Measurements from ENCODE around the gene ZNF32.
A peak's percentile ranks its signal among the peaks of the same experiment; 100 is the strongest.

The ZNF32 gene, protein sequence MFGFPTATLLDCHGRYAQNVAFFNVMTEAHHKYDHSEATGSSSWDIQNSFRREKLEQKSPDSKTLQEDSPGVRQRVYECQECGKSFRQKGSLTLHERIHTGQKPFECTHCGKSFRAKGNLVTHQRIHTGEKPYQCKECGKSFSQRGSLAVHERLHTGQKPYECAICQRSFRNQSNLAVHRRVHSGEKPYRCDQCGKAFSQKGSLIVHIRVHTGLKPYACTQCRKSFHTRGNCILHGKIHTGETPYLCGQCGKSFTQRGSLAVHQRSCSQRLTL

DNA sequence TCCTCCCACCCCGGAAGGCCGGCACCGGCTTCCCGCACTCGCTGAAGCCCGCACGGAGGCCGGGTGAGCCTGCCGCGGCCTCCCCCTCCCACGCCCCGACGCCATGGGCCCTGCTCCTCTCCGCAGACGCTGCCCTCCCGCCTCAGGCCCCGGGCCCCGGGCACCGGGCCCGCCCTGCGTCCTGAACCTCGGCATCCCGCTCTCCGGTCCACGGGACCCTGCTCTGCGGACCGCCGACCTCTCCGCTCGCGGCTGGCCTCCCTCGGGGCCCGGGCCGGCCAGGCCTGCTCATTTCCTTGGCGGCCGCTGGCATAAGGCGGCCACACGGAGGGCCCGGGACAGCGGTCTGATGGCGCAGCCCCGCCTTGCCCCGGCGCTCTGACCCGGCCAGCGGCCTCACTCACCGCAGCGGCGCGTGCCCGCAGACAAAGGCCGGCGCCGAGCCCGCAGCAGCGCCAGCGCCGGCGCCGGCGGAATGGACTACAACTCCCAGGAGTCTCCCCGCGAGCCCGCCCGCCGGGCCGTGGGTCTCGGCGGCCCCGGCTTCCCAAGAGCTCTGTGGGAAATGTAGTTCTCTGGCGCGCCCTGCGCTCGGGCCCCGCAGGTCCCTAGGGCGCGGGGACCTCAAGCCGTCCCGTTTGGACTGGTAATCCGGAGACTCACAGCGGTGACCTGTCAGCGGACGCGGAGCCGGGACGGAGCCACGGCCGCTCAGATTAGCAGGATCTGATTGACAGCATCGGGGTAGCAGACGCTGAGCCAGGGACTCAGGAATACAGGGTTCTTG lies at the start of gene ZNF32:
Gene ZNF32 (minus strand): TSS at position 484 of the 787 bp plus-strand sequence. CDS start 2,748 bp downstream, outside the sequence.
- peak; percentile 82 for DNase-seq

DNA sequence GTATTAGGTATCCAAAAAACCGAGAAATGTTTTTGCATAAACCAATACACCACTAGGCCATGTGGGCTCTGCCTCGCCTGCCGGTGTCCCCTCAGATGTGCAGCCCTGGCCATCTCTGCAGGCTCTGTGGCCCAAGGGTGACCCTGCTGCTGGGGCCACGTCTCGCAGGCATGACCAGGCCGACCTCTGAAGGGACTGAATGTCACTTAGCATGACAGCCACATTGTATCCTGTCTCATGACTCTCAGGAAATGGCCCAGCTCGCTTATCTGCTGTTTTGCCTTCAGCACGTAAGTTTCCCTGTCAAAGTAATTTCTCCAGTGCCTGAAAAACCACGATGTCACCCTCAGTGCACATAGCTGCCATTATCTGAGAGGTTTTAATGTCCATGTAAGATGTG lies 49.5 kb upstream of the ZNF32 start:
- no peak for DNase-seq

DNA sequence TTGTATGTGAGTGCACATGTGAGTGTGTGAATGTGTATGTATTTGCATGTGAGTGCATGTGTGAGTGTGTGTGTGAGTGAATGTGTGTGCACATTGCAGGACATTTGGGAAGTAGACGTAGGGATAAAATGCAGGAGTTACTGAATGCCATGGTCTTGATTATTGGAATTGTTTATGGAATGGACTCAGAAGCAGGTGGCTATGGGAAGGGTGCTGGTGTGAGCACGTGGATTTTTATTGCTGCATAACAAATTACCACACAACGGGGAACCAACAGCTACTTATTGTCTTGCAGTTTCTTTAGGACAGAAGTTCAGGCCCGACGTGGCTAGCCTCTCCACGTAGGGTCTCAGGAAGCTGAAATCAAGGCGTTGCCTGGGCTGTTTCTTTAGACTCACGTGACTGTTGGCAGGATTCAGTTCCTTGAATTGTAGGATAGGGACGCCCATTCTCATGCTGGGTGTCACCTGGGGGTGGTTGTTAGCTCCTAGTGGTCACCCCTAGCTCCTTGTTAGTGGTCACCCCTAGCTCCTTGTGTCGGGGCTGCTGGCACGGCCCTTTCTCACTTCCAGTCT lies 48.3 kb upstream of the ZNF32 start:
- DNase-seq = no peak

DNA sequence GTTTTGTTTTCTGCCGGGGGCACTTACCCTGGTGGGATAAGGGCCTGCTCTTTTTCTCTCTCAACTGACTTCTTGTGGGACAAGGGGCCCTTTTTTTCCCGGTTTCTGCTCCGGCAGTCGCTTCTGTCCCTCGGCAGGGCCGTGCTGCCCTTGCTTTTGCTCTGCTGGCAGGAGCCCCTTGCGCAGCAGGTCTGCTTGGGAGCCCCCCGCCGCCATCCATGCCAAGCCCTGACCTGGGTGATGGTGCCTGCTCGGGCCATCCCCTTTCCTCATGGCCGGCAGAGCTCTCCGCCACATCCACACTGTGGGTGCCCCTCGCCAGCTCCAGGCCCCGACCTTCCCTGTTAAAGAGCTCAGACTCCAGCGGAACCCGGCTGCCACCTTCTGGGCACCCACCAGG lies 47.0 kb upstream of the ZNF32 start:
- no peak for DNase-seq

DNA sequence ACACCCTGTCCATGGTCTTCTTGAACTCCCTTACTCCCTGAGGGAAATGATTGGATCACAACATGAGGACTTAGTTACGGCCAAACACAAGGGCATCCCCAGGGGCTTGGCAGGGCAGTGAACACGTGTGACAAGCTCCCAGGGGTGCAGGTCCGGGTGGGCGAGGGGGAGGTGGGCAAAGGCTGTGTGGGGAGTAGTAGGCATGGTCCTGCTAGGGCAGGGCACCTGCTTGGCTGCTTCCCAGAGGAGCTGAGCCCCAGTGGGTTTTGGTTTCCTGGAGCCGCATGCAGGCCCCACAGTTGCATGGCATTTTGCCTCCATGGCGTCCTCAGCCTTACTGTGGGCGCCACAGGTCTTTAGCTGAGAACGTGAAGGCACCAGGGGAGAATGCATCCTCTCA lies 46.6 kb upstream of the ZNF32 start:
- DNase-seq = no peak

DNA sequence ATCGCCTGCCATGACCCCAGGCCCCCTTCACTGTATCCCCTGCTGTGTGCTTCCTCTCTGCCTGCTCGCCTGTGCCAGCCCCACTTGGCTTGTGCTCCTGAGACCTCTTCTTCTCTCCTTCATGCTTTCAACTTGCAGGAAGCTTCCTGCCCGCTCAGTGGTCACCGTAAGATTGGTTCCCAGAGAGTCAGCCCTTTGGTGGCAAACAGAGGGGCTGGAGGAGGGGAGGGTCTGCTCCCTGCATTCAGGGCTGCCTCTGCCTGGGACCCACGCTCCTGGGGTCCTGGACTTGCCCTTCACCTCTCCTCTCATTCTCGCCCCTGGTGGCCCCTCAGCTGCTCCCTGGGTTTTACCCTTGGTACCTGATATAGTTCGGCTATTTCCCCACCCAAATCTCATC lies 45.8 kb upstream of the ZNF32 start:
- no peak for DNase-seq

DNA sequence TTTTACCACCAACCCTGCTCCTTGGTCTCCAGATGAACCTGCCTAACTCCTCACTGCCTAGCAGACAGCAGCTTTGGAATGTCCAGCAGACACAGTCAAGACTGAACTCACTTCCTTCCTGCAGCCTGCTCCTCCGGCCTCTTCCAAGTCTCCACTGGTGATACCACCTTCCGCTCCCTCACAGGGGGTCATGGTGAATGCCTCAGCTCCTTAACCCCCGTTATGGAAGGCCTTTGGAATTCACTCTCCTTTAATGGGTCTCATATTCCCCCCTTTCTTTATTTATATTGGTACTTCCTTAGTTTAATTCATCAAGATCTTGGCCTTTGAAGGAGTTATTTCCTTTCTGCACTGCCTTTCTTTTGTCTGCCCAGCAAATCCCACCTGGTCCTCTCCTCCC lies 44.9 kb upstream of the ZNF32 start:
- no peak for DNase-seq

DNA sequence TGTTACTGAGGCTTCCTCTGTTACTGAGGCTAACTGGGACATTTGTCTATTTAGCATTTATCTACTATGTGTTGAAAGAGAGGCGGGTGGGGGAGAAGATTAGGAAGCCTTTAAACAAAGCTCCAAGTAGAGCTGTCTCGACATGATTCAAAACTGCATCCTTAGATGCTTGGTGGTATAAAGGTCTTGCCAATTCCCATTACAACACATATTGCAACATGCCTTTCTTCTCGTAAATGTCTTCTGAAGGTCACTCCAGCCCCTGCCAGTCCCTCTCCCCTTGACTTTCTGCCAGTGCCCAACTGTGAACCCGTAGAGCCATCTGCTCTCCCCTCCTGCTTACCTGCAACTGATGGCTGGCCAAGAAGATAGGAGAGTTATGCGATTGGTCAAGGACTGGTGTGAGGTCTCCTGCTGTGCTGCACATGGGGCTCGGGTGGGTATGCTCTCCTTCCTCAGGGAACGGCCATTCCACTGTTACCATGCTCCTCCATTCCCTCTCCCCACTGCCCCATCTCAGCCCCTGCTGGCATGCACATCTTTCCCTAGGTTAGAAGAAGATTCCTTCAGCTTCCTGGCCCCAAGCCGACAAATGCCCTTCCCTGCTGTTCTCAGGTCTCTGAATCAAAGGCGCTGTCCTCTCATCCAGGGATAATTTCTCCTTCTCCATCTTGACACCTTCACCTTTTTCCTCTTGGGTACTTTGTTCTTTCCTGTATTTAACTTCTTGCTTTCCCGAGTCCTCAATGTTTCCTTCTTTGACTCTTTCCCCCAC lies 43.6 kb upstream of the ZNF32 start:
- DNase-seq = no peak

DNA sequence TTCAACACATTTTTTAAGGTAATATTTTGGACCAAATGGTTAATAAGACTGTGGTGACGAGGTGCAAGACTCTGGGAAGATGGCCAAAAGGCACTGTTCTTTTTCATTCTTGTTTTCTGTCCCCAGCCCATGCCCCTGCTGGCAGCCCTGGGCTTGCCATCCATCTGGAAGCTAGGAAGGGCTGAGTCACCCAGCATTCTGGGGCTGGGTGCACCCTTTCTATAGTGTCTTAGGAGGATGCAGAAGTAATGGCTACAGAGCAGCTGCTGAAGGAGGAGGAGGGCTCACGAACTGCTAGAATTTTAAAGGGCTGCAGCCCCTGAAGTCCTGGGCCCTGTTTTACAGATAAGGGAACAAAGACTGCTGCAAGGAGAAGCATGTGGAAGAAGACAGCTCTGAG lies 42.8 kb upstream of the ZNF32 start:
- DNase-seq = no peak

DNA sequence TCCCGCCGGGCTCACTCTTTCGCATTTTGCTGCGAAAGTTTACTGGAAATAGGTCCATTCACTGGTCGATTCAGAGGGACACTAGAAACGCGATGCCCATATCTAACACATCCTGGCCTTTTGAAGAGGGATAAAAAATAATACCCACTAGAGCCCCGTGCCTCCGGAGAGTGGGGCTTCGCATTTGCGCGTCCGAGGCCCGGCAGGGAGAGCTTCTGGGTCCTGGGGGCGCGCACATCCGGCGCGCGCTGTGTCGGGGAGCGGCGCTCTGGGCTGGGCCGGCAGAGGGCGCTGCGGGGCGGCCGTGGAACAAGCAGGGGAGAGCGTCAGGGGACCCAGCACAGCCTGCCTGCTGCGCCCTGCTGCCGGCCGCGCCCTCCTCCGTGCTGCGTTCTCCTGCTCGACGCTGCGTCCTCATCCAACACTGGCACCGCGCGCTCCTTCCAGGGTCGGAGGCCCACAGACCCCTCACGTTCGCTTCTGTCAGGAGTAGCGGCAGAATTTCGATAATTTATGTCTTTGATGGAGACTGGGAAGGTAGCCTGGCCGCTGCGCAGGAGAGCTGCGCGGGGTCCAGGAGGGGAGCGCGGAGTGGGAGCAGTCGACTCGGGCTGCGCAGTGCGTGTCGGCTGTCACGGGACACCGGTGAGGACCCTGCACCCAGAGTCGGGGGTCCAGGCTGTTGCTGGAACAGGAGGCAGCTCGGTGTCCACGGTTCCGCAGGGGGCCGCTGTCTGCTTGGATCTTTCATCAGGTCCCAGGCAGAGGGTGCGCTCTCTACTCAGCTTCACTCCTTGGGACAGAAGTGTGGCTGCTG lies 41.5 kb upstream of the ZNF32 start:
- DNase-seq = peak; percentile 76

DNA sequence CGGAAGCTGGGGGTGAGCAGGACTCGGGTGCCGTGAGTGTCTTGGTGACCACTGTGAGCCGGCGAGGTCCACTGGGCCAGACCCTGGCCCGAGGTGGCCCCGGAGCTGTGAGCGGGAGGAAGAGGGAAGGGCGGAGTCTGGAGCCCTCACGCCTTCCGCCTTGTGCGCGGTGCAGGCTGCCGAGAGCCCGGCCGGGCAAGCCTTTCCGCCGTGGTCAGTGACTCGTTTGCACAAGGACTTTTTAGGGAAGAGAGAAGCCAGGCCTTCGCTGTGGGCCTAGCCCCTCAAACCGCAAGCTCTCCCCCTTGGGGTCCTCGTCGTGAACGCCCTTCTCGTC lies 40.9 kb upstream of the ZNF32 start:
- peak; percentile 9 for DNase-seq

DNA sequence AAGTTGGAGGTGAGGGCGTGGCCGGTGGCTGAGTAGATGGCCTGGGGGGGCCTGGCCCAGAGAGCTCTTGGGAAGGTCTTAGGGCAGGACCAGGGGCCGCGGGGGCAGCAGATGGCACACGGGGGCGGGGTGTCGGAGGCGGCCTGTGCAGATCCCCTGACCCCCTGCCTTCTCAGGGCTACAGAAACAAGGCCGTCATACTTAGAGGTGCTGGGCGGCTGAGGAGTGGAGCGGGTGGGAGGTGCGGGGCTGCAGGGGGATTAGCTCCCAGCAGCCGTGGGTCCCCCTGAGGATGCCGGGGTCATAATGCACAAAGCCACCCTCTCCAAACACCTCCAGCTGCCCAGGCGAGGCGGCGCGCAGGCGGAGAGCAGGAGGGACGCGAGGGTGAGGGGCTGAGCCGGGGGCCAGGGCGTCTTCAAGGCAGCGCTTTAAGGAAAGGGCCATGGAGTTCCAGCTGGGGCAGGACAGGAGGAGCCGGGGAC lies 40.4 kb upstream of the ZNF32 start:
- no peak for DNase-seq

DNA sequence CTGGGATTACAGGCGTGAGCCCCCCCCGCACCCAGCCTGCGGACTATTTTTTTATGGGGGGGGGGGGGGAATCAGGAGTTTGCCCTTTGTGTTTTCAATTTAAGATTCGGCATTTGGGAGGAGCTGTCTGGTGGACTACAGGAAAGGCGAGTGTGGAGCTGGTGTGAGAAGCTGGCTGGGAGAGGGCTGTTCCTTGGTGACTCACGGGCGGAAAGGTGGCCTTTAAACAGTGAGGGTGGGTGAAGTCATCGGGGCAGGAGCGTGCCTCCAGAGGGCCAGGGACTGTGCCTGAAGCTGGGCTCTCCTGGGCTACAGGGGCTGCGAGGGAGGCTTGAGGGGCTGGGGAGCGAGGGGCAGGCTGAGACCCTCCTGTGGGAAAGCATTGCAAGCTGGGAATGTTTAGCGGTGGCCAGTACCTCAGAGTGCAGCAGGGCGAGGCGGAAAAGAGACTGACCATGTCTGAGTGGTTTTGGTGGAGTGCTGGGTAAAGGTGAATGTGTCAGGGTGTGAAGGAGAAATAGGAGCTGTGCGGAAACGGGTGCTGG lies 39.7 kb upstream of the ZNF32 start:
- no peak for DNase-seq

DNA sequence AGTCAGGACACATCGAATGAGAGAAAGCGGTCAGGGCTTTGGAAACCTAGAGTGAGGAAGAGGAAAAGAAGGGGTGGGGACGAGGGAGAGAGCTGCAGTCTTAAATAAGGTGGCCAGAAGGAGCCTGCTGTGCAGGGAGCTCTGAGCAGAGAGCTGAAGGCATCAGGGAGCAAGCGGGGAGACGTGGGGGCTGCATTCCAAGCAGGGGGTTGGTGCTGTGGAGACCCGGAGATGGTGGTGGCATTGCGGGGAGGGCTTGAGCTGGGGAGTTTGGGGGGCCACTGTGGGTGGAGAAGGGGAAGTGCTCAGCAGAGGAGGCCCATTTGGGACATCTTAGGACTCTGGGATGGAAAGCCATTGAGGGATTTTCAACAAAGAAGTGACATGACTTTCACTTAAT lies 38.7 kb upstream of the ZNF32 start:
- no peak for DNase-seq

DNA sequence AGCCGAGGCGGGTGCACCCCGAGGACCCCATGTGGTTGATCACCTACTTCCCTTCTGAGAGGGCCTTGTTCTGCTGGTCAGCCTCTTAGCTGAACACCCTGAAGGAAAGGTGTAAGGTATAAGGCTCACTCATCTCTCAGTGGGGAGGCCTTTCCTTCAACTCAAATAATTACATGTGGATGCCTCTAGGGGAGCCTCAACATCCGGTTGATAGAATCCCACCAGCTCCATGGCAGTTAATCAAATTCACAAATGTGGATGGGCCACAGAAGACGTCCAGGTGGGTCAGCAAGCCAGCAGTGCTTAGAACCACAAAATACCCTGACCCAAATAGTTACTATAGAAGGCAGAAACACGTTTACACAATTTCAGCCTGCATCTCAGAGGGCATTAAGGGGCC lies 37.7 kb upstream of the ZNF32 start:
- no peak for DNase-seq

DNA sequence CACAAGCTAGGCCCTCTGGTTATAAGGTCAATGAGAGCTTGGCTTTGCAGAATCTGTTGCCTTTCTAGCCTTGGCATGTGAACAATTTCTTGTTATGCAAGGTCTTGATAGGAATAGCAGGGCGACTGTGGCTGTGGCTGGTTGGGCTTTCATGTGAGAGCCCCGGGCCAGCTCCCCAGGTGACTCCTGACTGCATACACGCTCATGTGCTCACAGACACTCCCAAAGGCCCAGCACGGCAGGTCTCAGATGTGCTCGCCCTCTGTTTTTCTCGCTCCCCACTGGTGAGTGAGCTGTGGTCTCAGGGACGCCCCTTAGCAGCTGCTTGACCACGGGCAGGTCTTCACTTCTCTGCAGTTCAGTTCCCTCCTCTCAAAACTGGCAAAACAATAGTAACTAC lies 37.1 kb upstream of the ZNF32 start:
- no peak for DNase-seq

DNA sequence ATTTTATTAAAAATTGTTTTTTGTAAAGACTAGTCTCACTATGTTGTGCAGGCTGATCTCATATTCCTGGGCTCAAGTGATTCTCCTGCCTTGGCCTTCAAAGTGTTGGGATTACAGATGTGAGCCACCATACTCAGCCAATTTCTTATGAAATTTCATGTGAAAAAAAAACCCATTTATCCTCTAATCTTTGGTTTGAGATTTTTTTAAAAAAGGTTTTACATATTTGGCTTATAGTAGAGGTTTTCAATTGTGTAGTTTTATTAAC lies 35.5 kb upstream of the ZNF32 start:
- no peak for DNase-seq

DNA sequence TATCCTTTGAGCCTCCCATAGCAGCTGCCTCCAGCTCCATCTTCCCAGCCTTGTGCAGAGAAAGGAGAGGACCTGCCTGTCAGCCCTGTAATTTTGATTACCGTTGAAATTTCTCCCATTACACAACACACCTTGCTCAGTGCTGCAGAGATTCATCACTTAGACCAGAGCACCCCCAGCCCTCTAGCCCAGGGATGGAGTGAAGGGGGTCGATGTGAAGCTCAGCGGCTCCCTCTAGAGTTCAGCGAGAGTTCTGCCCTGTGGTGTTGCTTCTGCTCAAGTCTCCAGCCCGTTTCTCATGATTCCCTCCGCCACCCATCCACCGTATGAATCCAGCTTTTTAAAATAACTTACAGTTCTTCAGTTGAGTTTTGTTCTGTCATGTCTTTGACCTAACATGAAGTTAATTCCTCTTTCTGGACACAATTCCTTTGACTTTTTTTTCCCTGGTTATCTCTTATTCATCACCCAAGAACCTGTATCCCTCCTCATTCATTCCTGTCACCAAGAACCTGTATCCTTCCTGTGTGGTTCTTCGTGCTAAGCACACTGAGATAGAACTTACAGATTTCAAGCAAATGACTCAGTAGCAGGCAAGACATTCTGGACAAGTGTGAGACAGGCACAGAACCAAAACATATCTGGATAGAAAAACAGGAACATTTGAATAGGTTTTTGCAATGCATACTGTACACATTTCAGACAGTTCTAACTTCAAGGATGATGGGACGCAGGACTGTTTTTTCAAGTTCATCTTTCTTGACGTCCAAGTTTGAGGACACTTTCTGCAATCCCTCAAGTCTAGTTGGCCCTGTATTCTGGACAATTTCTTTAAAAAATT lies 35.0 kb upstream of the ZNF32 start:
- no peak for DNase-seq

DNA sequence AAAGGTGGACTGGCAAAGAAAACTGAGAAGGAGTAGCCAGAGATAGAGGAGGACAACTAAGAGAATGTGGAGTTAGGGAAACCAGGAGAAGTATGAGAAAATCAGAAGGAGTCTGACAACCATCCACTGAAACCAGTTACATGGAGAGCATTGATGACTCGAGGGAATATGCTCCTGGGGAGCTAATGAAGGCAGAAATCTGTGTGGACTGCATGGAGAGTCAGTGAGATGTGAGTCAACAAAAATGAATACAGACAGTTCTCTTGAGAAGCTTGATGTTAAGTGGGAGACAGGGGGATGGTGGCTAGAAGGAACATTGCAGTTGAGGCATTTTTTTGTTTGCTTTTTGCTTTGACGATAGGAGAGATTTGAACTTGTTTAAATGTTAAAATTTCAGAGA lies 34.3 kb upstream of the ZNF32 start:
- DNase-seq = no peak

DNA sequence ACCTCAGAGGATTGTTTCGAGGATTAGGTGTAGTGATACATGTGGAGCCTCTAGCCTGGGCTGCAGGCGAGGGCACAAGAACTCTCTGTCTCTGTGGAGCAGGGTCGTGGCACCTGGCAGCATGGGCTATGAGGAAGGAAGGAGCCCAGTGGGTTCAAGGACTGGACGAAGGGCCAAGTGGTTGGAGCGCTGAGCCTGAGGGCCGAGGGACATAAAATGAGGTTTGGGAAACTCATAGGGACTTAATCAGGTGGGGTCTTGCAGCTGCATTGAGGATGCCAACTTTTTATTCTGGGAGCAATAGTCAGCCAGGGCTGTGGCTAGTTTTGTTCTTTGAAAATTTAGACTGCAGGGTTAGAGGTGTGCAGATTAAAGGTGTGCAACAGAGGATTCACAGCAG lies 33.0 kb upstream of the ZNF32 start:
- DNase-seq = no peak

DNA sequence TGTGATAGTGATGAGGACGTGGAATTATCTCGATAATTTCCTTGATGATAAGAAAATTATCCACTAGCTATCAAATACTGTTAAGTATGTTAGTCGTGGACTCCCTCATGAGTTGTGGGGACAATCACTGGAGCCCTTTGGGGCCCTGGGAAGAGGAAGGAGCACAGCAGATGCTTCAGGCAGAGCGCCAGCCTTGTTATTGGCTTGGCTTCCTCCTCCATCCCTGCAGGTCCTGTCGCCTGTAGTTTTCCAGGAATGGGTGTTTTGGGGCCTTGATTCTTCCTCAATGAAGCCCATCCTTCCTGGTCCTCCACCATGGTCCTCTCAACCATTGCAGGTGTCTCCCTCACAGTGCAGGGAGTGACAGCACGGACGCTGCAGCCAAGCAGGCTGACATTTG lies 32.5 kb upstream of the ZNF32 start:
- DNase-seq = no peak

DNA sequence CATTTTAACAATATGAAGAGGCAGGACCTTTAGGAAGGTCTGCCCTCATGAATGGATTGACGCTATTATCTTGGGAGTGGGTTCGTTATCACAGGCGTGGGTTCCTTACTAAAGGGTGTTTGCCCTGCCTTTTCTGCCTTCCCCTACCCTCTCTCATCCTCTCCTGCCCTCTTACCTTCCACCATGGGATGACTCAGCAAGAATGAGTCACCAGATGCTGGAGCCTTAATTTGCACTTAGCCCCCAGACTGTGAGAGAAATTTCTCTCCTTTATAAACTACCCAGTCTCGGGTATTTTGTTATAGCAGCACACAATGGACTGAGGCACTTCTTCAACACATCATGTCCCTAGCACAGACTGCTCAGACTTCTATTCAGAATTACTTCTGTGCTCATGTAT lies 31.4 kb upstream of the ZNF32 start:
- DNase-seq = no peak

Data from CD4-positive, alpha-beta T cell treated with Interferon gamma for 1 hour (primary cell).